ENCODE data around the gene TAX1BP1. TPM values are rescaled to one million over a fixed set of nuclear protein-coding genes. Genes with fewer than 3 reads are reported as not detected.

Gene TAX1BP1
- total RNA-seq, 1 donor = 112 TPM

- TF ChIP-seq CTCF (IDR thresholded peaks at IDR 0.05; ENCODE audit: extremely low read depth, low read depth, low read length) = no peak
- H3K27me3 ChIP-seq (ENCODE audit: insufficient read depth, low read length) = no peaks in the 10 kb centered on the region
- H3K36me3 ChIP-seq (ENCODE audit: insufficient read depth, low read length) = no peaks in the 10 kb centered on the region
- no peak overlapping the region for H2AFZ ChIP-seq (ENCODE audit: low read length)
- no peaks in the 10 kb centered on the region for H3K79me2 ChIP-seq (ENCODE audit: insufficient read depth, low read length)
- peaks cover 7% of the 10 kb centered on the region for H4K20me1 ChIP-seq (ENCODE audit: insufficient read depth, low read length)
- H3K4me2 ChIP-seq (ENCODE audit: insufficient read depth, low read length) = no peak overlapping the region
- no peaks in the 10 kb centered on the region for H3K9me3 ChIP-seq (ENCODE audit: low read depth, low read length)
- peaks cover 9% of the 10 kb centered on the region for H3K4me1 ChIP-seq (ENCODE audit: insufficient read depth, low read length)
- no peak for DNase-seq (ENCODE audit: insufficient read length, low spot score, missing footprints)
- no peak overlapping the region for H3K27ac ChIP-seq (ENCODE audit: low read depth, low read length)
- no peak overlapping the region for H3K4me3 ChIP-seq (ENCODE audit: insufficient read depth, low read length)
Measured at GRCh38 chr7:27871086-27871485, 131.1 kb downstream of the TAX1BP1 start.

GRCh38 chr7:27871866-27872265 lies 131.9 kb downstream of the TAX1BP1 start:
- no peaks in the 10 kb centered on the region for H3K79me2 ChIP-seq (ENCODE audit: insufficient read depth, low read length)
- DNase-seq (ENCODE audit: insufficient read length, low spot score, missing footprints) = no peak
- no peaks in the 10 kb centered on the region for H3K36me3 ChIP-seq (ENCODE audit: insufficient read depth, low read length)
- no peaks in the 10 kb centered on the region for H3K9me3 ChIP-seq (ENCODE audit: low read depth, low read length)
- no peak for TF ChIP-seq CTCF (IDR thresholded peaks at IDR 0.05; ENCODE audit: extremely low read depth, low read depth, low read length)
- no peak overlapping the region for H2AFZ ChIP-seq (ENCODE audit: low read length)
- H3K4me2 ChIP-seq (ENCODE audit: insufficient read depth, low read length) = no peak overlapping the region
- H3K4me1 ChIP-seq (ENCODE audit: insufficient read depth, low read length) = peaks cover 9% of the 10 kb centered on the region
- no peak overlapping the region for H3K27ac ChIP-seq (ENCODE audit: low read depth, low read length)
- H4K20me1 ChIP-seq (ENCODE audit: insufficient read depth, low read length) = peaks cover 7% of the 10 kb centered on the region
- no peak overlapping the region for H3K4me3 ChIP-seq (ENCODE audit: insufficient read depth, low read length)
- H3K27me3 ChIP-seq (ENCODE audit: insufficient read depth, low read length) = no peaks in the 10 kb centered on the region

- no peak for TF ChIP-seq CTCF (IDR thresholded peaks at IDR 0.05; ENCODE audit: extremely low read depth, low read depth, low read length)
- Histone ChIP-seq H3K4me2 (ENCODE audit: insufficient read depth, low read length) (no peak overlapping the region), H3K79me2 (ENCODE audit: insufficient read depth, low read length) (no peaks in the 10 kb centered on the region), H3K4me1 (ENCODE audit: insufficient read depth, low read length) (peaks cover 9% of the 10 kb centered on the region), H2AFZ (ENCODE audit: low read length) (no peak overlapping the region), H4K20me1 (ENCODE audit: insufficient read depth, low read length) (peaks cover 7% of the 10 kb centered on the region), H3K4me3 (ENCODE audit: insufficient read depth, low read length) (no peak overlapping the region), H3K27ac (ENCODE audit: low read depth, low read length) (no peak overlapping the region), H3K27me3 (ENCODE audit: insufficient read depth, low read length) (no peaks in the 10 kb centered on the region), H3K36me3 (ENCODE audit: insufficient read depth, low read length) (no peaks in the 10 kb centered on the region), H3K9me3 (ENCODE audit: low read depth, low read length) (no peaks in the 10 kb centered on the region)
- DNase-seq (ENCODE audit: insufficient read length, low spot score, missing footprints) = no peak
Measured at GRCh38 chr7:27872356-27873275, 132.7 kb downstream of the TAX1BP1 start.

Data from osteoblast (primary cell).